ENCODE data around the gene RALY. TPM values are rescaled to one million over a fixed set of nuclear protein-coding genes. Genes with fewer than 3 reads are reported as not detected.
A peak's percentile ranks its signal among the peaks of the same experiment; 100 is the strongest.

Gene RALY
- polyA plus RNA-seq, 1 donor = 110 TPM

- Histone ChIP-seq H3K36me3 (ENCODE audit: control insufficient read depth, insufficient read depth, low read length) (peaks cover 8% of the 10 kb centered on the region), H3K27ac (ENCODE audit: low read length) (peak overlapping the region; percentile 81), H3K9me3 (ENCODE audit: control insufficient read depth, low read depth, low read length) (no peaks in the 10 kb centered on the region), H3K4me1 (ENCODE audit: control insufficient read depth, insufficient read depth, low read length) (peaks cover 5% of the 10 kb centered on the region), H3K4me3 (ENCODE audit: low read length) (peak overlapping the region; percentile 58), H3K27me3 (ENCODE audit: control insufficient read depth, insufficient read depth, low read length) (no peaks in the 10 kb centered on the region)
- no peak for DNase-seq
- no CpG with 5 or more reads among the region's 18 CpGs for WGBS (ENCODE audit: insufficient coverage, low lambda C conversion rate)
Measured at GRCh38 chr20:34112600-34113101, 118.9 kb downstream of the RALY start.

GRCh38 chr20:34114809-34115208 lies 121.1 kb downstream of the RALY start:
- no peaks in the 10 kb centered on the region for H3K27me3 ChIP-seq (ENCODE audit: control insufficient read depth, insufficient read depth, low read length)
- no peak for DNase-seq
- no CpG with 5 or more reads among the region's 4 CpGs for WGBS (ENCODE audit: insufficient coverage, low lambda C conversion rate)

GRCh38 chr20:34115232-34115631 lies 121.5 kb downstream of the RALY start:
- no peak for DNase-seq
- no peaks in the 10 kb centered on the region for H3K36me3 ChIP-seq (ENCODE audit: control insufficient read depth, insufficient read depth, low read length)
- peaks cover 3% of the 10 kb centered on the region for H3K4me1 ChIP-seq (ENCODE audit: control insufficient read depth, insufficient read depth, low read length)
- no peaks in the 10 kb centered on the region for H3K27me3 ChIP-seq (ENCODE audit: control insufficient read depth, insufficient read depth, low read length)
- H3K4me3 ChIP-seq (ENCODE audit: low read length) = no peak overlapping the region
- no peaks in the 10 kb centered on the region for H3K9me3 ChIP-seq (ENCODE audit: control insufficient read depth, low read depth, low read length)
- no peak overlapping the region for H3K27ac ChIP-seq (ENCODE audit: low read length)

More at GRCh38 chr20:34114809-34115208, 121.1 kb downstream of the RALY start:
- Histone ChIP-seq H3K36me3 (ENCODE audit: control insufficient read depth, insufficient read depth, low read length) (no peaks in the 10 kb centered on the region), H3K4me3 (ENCODE audit: low read length) (no peak overlapping the region), H3K4me1 (ENCODE audit: control insufficient read depth, insufficient read depth, low read length) (peaks cover 5% of the 10 kb centered on the region), H3K27ac (ENCODE audit: low read length) (no peak overlapping the region), H3K9me3 (ENCODE audit: control insufficient read depth, low read depth, low read length) (no peaks in the 10 kb centered on the region)

GRCh38 chr20:34120213-34120612 lies 126.5 kb downstream of the RALY start:
- DNase-seq = no peak
- no peaks in the 10 kb centered on the region for H3K27me3 ChIP-seq (ENCODE audit: control insufficient read depth, insufficient read depth, low read length)
- H3K9me3 ChIP-seq (ENCODE audit: control insufficient read depth, low read depth, low read length) = no peaks in the 10 kb centered on the region
- H3K4me3 ChIP-seq (ENCODE audit: low read length) = no peak overlapping the region
- H3K27ac ChIP-seq (ENCODE audit: low read length) = no peak overlapping the region
- no peaks in the 10 kb centered on the region for H3K36me3 ChIP-seq (ENCODE audit: control insufficient read depth, insufficient read depth, low read length)
- WGBS (ENCODE audit: insufficient coverage, low lambda C conversion rate) = no CpG with 5 or more reads among the region's 2 CpGs
- H3K4me1 ChIP-seq (ENCODE audit: control insufficient read depth, insufficient read depth, low read length) = no peaks in the 10 kb centered on the region

- Histone ChIP-seq H3K4me1 (ENCODE audit: control insufficient read depth, insufficient read depth, low read length) (no peaks in the 10 kb centered on the region), H3K9me3 (ENCODE audit: control insufficient read depth, low read depth, low read length) (no peaks in the 10 kb centered on the region), H3K27ac (ENCODE audit: low read length) (no peak overlapping the region), H3K36me3 (ENCODE audit: control insufficient read depth, insufficient read depth, low read length) (no peaks in the 10 kb centered on the region), H3K4me3 (ENCODE audit: low read length) (no peak overlapping the region), H3K27me3 (ENCODE audit: control insufficient read depth, insufficient read depth, low read length) (no peaks in the 10 kb centered on the region)
- WGBS (ENCODE audit: insufficient coverage, low lambda C conversion rate) = no CpG with 5 or more reads among the region's 43 CpGs
- no peak for DNase-seq
Measured at GRCh38 chr20:34122274-34122980, 128.7 kb downstream of the RALY start.

GRCh38 chr20:34123309-34123708 lies 129.6 kb downstream of the RALY start:
- no peaks in the 10 kb centered on the region for H3K4me1 ChIP-seq (ENCODE audit: control insufficient read depth, insufficient read depth, low read length)
- no peaks in the 10 kb centered on the region for H3K36me3 ChIP-seq (ENCODE audit: control insufficient read depth, insufficient read depth, low read length)
- no peak for DNase-seq
- no peak overlapping the region for H3K27ac ChIP-seq (ENCODE audit: low read length)
- no peaks in the 10 kb centered on the region for H3K9me3 ChIP-seq (ENCODE audit: control insufficient read depth, low read depth, low read length)
- no peaks in the 10 kb centered on the region for H3K27me3 ChIP-seq (ENCODE audit: control insufficient read depth, insufficient read depth, low read length)
- H3K4me3 ChIP-seq (ENCODE audit: low read length) = no peak overlapping the region

- no peaks in the 10 kb centered on the region for H3K4me1 ChIP-seq (ENCODE audit: control insufficient read depth, insufficient read depth, low read length)
- WGBS (ENCODE audit: insufficient coverage, low lambda C conversion rate) = no CpG with 5 or more reads among the region's 2 CpGs
Measured at GRCh38 chr20:34124469-34125249, 130.9 kb downstream of the RALY start.

GRCh38 chr20:34127792-34128191 lies 134.1 kb downstream of the RALY start:
- H3K4me3 ChIP-seq (ENCODE audit: low read length) = no peak overlapping the region
- WGBS (ENCODE audit: insufficient coverage, low lambda C conversion rate) = no CpG with 5 or more reads among the region's 10 CpGs
- peaks cover 3% of the 10 kb centered on the region for H3K9me3 ChIP-seq (ENCODE audit: control insufficient read depth, low read depth, low read length)
- no peak overlapping the region for H3K27ac ChIP-seq (ENCODE audit: low read length)
- H3K4me1 ChIP-seq (ENCODE audit: control insufficient read depth, insufficient read depth, low read length) = no peaks in the 10 kb centered on the region
- no peaks in the 10 kb centered on the region for H3K27me3 ChIP-seq (ENCODE audit: control insufficient read depth, insufficient read depth, low read length)
- DNase-seq = no peak
- H3K36me3 ChIP-seq (ENCODE audit: control insufficient read depth, insufficient read depth, low read length) = no peaks in the 10 kb centered on the region

More at GRCh38 chr20:34124469-34125249, 130.9 kb downstream of the RALY start:
- Histone ChIP-seq H3K36me3 (ENCODE audit: control insufficient read depth, insufficient read depth, low read length) (no peaks in the 10 kb centered on the region), H3K27ac (ENCODE audit: low read length) (no peak overlapping the region), H3K4me3 (ENCODE audit: low read length) (no peak overlapping the region), H3K9me3 (ENCODE audit: control insufficient read depth, low read depth, low read length) (no peaks in the 10 kb centered on the region), H3K27me3 (ENCODE audit: control insufficient read depth, insufficient read depth, low read length) (no peaks in the 10 kb centered on the region)
- DNase-seq = no peak

- H3K27ac ChIP-seq (ENCODE audit: low read length) = no peak overlapping the region
- no peaks in the 10 kb centered on the region for H3K36me3 ChIP-seq (ENCODE audit: control insufficient read depth, insufficient read depth, low read length)
- H3K4me1 ChIP-seq (ENCODE audit: control insufficient read depth, insufficient read depth, low read length) = no peaks in the 10 kb centered on the region
- peaks cover 3% of the 10 kb centered on the region for H3K9me3 ChIP-seq (ENCODE audit: control insufficient read depth, low read depth, low read length)
- peak; percentile 44 to 53 for DNase-seq
- no peak overlapping the region for H3K4me3 ChIP-seq (ENCODE audit: low read length)
- no peaks in the 10 kb centered on the region for H3K27me3 ChIP-seq (ENCODE audit: control insufficient read depth, insufficient read depth, low read length)
- WGBS (ENCODE audit: insufficient coverage, low lambda C conversion rate) = no CpG with 5 or more reads among the region's 10 CpGs
Measured at GRCh38 chr20:34129518-34130162, 135.9 kb downstream of the RALY start.

- no CpG with 5 or more reads among the region's 4 CpGs for WGBS (ENCODE audit: insufficient coverage, low lambda C conversion rate)
- Histone ChIP-seq H3K27me3 (ENCODE audit: control insufficient read depth, insufficient read depth, low read length) (no peaks in the 10 kb centered on the region), H3K4me1 (ENCODE audit: control insufficient read depth, insufficient read depth, low read length) (no peaks in the 10 kb centered on the region), H3K4me3 (ENCODE audit: low read length) (no peak overlapping the region), H3K27ac (ENCODE audit: low read length) (no peak overlapping the region), H3K9me3 (ENCODE audit: control insufficient read depth, low read depth, low read length) (peaks cover 3% of the 10 kb centered on the region), H3K36me3 (ENCODE audit: control insufficient read depth, insufficient read depth, low read length) (no peaks in the 10 kb centered on the region)
- DNase-seq = no peak
Measured at GRCh38 chr20:34131491-34131890, 137.8 kb downstream of the RALY start.

Data from large intestine (tissue), 3 donors.